HG02885 (cell line): ENCODE measurements around the gene DNAJC8.

Source experiments
- ATAC-seq: cut with Tn5 transposase; IDR thresholded peaks from one replicate; pipeline ENCODE4 v1.9.1; 2021; ENCODE audit warnings: mild to moderate bottlenecking; ENCODE audit not compliant: unreplicated experiment, poor library complexity

The DNAJC8 gene

DNA sequence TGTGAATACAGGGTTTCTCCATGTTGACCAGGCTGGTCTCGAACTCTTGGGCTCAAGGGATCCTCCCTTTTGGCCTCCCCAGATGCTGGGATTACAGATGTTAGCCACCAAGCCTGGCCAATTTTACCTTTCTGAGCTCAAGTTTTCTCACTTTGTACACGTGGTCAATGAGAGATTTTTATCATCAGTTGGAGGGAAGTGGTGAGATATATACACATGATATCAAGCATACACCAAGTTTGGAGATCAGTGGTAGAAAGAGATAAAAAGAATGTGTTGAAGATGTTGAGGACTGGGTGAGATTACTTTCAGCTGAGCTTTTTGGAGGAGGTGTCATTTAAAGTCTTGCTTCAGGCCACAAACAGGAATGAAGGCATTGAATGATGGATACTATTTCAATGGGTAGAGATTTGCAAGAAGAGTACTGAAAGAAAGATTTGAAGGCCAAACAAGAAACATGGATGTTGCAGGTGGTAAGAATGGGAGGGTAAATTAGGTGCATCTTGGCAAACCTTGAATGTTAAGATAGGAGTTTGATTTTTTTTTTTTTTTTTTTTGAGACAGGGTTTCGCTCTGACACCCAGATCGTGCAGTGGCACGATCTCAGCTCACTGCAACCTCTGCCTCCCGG is 23.5 kb upstream of the DNAJC8 start:
- no peak for ATAC-seq

DNA sequence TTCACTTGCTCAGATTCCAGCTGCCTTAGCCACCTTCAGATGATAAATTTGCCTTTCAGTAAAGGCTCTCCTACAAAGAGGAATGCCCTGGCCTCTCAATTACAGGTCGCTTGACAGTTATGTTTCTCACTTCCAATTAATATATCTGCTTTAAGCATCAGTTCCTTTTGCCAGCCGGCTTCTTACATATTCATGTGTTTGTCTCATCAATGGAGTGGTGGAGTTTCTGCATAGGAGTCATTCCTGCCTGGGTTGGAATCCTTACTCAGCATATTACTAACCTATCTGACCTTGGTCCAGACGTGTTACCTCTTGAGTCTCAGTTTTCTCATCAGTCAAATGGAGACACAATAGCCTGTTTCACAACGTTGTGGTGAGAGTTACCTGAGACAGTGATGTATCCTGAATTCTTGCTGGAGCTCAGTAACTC is 17.1 kb upstream of the DNAJC8 start:
- no peak for ATAC-seq

DNA sequence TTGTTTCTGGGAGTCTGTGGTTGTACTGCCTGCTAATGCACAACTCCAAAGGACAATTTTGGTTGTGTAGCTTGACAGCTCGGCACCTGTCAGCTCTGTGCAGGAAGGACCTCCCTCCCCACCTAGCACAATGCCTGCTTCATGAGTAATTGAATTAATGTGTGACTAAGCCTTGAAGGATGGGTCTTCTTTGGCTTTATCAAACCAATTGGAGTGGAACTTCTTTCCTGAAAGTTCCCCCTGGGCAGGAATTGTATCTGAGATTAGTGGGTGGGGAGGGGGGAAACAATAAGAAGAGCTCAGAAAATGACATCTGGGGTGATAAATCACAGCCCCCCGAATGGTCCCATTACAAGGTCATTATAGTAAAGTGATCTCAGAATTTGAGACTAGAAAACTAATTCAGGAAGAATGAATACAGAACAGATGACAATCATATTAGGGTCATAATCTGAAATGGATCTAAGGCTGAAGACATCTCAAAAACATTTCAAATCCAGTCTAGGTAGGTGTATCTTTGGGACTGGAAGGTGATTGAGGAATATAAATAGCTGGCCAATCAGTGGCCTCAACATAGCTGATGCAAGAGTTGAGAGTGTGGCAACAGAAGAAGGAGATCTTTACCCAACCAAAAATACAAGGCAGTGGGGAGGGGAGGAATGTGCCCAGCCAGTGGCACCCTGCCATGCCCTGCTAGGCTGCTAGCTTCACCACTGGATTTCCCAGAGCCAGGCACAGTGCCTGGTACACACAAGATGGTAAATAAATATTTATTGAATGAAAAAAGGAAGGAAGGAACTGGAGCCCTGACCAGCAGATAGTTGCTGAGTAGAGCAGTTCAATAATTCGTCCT is 16.4 kb upstream of the DNAJC8 start:
- no peak for ATAC-seq

DNA sequence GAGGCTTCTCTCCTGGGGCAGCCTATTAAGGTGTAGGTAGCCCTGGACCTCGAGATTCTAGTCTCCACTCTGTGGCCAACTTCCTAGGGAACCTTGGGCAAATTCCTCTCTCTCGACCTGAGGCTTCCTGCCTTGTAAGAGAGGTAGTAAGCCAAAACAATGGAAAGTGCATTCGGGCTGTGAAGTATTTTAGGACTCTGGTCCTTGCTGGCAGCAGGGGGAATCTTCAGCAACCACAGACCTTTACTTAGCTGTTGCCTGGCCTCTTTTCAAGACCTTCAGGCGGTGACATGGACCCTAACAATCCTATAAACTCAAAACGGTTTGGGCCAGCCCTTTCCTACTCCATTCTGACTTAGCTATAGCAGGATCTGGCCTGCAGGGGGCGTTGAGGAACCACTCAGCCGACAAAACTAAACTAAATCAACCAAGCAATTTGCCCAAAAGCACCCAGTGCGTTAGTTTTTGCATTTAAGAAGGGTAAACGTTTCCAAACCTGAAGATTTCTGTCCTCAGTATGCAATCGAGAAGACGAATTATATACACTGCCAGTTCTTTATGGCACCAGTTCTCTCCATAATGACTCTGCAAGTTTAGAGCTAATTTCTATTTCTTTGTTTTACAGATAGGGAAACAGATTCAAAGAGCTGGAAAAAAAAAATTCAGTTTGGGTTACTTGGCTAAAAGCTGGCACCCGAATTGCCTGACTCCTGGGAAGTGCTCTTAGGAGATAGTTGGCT is 15.6 kb upstream of the DNAJC8 start:
- ATAC-seq: no peak

DNA sequence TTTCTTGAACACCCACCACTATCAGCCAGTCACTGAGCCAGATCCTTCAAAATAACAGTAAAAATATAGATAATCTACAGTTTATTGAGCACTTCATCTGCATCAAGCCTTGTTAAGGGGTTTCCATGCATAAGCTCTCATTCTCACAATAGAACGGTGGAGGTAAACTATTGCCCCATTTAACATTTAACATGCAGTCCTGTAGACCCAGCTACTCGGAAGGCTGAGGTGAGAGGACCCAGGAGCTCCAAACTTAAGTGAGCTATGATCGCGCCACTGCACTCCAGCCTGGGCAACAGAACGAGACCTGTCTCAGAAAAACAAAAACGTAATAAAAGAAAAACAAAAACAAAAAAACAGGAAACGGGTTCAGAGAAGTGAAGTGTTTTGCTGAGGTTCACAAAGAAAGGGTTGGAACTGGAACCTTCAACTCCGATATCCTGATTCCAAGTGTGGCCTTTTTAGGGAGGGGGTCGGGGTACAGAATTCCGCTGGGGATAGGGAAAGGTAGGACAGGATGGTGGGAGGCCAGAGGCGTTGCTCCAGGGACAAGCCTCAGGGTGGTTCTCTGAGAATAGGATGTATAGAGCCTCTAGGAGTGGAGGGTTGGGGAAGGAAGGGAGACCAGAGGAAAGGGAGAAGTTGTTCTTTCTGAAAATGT is 14.9 kb upstream of the DNAJC8 start:
- ATAC-seq: no peak

- no peak for ATAC-seq
Measured at GRCh38 chr1:28246427-28246832, 13.6 kb upstream of the DNAJC8 start.

GRCh38 chr1:28244549-28245251 is 11.9 kb upstream of the DNAJC8 start:
- ATAC-seq: peak; percentile 33

GRCh38 chr1:28243685-28244311 is 11.0 kb upstream of the DNAJC8 start:
- ATAC-seq: no peak

DNA sequence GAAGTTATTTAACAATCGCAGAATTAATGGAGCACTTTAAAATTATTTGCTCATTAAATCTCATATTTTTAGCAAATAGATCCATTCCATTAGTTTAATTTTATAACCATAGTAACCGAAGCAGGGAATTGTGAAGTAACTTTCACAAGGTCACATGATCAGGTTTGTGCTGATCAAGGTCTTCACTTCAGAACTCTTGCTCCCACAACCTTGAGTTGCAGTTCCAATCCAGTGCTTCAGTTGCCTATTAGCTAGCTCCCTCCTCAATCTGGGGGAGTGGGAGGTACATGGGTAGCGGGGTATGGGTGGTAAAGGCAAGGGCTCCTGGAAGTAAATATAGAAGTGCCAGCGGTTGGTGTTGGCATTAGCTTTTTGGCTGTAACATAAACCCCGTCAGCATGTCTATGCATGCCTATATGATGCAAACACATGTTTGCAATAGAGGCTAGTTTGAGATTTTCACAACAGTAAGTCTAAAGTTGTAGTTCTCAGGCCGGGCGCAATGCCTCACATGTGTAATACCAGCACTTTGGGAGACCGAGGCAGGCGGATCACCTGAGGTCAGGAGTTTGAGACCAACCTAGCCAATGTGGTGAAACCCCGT is 8.9 kb upstream of the DNAJC8 start:
- ATAC-seq: no peak

GRCh38 chr1:28240024-28240423 is 7.2 kb upstream of the DNAJC8 start:
- ATAC-seq: no peak

GRCh38 chr1:28239004-28239403 is 6.2 kb upstream of the DNAJC8 start:
- ATAC-seq: no peak

GRCh38 chr1:28236656-28237322 is 4.0 kb upstream of the DNAJC8 start:
- ATAC-seq: no peak

DNA sequence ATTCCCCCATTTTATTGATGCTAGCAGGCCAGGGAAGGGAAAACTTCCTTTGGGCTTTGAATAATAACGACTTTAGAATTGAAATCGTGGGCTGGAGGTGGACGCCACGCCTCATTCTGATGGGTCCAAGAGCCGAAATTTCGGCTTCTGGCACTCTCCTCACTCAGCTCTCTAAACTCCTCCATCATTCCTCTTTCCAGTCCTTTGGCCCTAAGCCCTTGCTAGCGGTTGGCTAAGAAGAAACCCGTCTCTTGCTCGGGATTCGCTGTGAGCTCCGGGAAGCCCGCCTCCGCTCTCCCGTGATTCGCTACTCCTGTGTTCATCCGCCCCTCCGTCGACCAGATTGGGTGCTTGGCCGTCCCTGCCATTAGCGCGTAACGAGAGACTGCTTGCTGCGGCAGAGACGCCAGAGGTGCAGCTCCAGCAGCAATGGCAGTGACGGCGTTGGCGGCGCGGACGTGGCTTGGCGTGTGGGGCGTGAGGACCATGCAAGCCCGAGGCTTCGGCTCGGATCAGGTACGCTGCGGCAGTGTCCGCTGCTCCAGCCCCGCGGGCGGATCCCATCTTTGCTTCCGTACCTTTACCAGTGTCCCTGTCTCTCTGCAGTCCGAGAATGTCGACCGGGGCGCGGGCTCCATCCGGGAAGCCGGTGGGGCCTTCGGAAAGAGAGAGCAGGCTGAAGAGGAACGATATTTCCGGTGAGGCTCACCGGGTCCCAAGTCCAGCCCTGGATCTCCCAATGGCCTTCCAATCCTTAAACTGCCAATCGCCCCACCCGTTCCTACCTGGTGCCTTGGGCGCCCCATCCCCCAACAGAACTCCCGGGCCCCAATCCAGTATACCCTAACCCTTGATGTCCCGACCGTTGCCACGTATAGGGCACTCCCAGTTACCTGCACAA is 3.2 kb upstream of the DNAJC8 start, which contains the start of gene ATP5IF1:
TSS of gene ATP5IF1 (plus strand) at position 370 of the 901 bp plus-strand sequence. CDS start at position 430, 60 bp downstream.
- ATAC-seq: peak; percentile 89

GRCh38 chr1:28233264-28233606 is 406 bp upstream of the DNAJC8 start:
- ATAC-seq: no peak

DNA sequence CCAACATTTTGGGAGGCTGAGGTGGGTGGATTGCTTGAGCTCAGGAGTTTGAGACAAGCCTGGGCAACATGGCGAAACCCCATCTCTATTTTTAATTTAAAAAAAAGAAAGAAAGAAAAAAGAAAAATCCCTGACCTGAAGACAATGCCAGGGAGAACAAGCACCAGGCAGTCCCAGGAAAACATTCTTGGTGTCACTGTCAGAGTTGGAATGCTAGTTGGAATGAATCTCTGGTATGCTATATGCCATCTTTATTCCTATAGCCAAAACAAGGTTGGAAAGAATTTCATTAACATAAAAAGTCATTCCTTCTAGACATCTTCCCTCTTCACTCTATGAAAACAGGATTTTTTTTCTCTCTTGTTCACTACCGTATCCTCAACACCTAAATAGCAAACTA is 2.8 kb downstream of the DNAJC8 start:
- no peak for ATAC-seq

- ATAC-seq: no peak
Measured at GRCh38 chr1:28229089-28229488, 3.7 kb downstream of the DNAJC8 start.

DNA sequence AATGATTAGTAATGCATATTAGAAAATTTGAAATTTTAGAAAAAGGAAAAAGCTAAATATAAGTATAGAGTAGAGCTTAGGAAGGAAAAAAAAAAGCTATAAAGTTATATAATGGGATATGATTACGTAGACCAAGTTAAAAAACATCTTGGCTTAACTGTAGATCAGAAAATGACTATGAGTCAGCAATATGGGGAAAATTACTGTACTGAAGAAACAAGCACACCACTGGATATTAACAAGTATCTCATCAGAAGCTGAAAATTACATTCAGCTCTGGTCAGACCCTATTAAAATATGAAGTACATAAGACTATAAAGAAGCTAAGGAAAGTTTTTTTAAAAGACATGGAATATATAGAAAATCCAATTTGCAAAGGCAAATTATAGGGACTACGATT is 19.5 kb downstream of the DNAJC8 start:
- ATAC-seq: no peak

DNA sequence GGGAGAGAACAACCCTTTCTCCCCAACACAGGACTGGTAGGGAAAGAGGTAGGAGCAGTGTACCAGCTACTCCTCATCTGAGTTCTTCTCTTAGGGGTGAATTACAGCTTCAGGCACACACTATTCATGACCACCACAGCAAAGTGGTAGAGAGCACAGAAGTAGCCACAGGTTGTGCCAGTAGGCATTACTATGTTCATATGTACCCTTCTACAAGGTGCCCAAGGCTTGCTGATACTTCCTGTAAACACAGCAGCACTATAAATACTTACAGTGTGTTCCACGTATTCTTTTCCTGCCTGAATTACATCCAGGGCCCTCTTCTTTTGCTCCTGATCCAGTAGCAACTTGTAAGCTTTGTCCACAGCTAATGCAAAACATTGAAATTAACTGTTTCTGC is 23.1 kb downstream of the DNAJC8 start:
- ATAC-seq: no peak
